ENCODE data around the gene CUEDC1. TPM values are rescaled to one million over a fixed set of nuclear protein-coding genes. Genes with fewer than 3 reads are reported as not detected.

CUEDC1 gene
- total and polyA plus RNA-seq, 2 of the 13 experiments (the other 11 are each of a cell fraction or from before 2014, with no cell fraction given) = 7.4 to 12.9 TPM

GRCh38 chr17:57988301-57989250 is 33.4 kb upstream of the CUEDC1 start (continued):
- TF ChIP-seq DBP (CRISPR knock-in tag; IDR thresholded peaks at IDR 0.05; ENCODE audit: not compliant biosample characterization) (no peak), MLX (CRISPR knock-in tag; IDR thresholded peaks at IDR 0.05) (no peak), BHLHE40 (IDR thresholded peaks at IDR 0.05; ENCODE audit: low read length) (peak; percentile 65), THAP9 (CRISPR knock-in tag; IDR thresholded peaks at IDR 0.05; ENCODE audit: borderline replicate concordance) (peak; percentile 75), HOXA7 (CRISPR knock-in tag; IDR thresholded peaks at IDR 0.05) (no peak), PHF8 (CRISPR knock-in tag; IDR thresholded peaks at IDR 0.05) (no peak; the same call in 1 of the 2 replicates), ZNF343 (CRISPR knock-in tag; IDR thresholded peaks at IDR 0.05) (peak; percentile 87), LBX2 (CRISPR knock-in tag; IDR thresholded peaks at IDR 0.05; ENCODE audit: borderline replicate concordance) (no peak), MAFK (conservative IDR thresholded peaks at IDR 0.05 in 1 of 2, IDR thresholded peaks at IDR 0.05 in 1 of 2; ENCODE audit: low read length in 2 of 2) (no peak), ZNF784 (CRISPR knock-in tag; IDR thresholded peaks at IDR 0.05; ENCODE audit: borderline replicate concordance) (no peak), AHR (CRISPR knock-in tag; IDR thresholded peaks at IDR 0.05) (no peak), CBX5 (CRISPR knock-in tag; IDR thresholded peaks at IDR 0.05; ENCODE audit: borderline replicate concordance) (no peak), DMAP1 (CRISPR knock-in tag; IDR thresholded peaks at IDR 0.05) (no peak; the same call in none of the 2 replicates), CEBPG (CRISPR knock-in tag; IDR thresholded peaks at IDR 0.05) (no peak; the same call in 1 of the 2 replicates), ZNF713 (CRISPR knock-in tag; IDR thresholded peaks at IDR 0.05) (no peak)

Measured in HepG2 (cell line).